H1 (cell line): ENCODE data around the gene DPP8. TPM values are rescaled to one million over a fixed set of nuclear protein-coding genes. Genes with fewer than 3 reads are reported as not detected.

Experiments used
- CTCF ChIA-PET: fragments of 300-600 bp; sonication (Branson Sonifier 250); formaldehyde crosslinking; loops from one replicate; lab custom pipeline; 2021; ENCODE audit not compliant: partially characterized antibody; lab: Charles Lee
- POLR2A ChIA-PET: fragments of 300-600 bp; sonication (Branson Sonifier 250); formaldehyde crosslinking; loops from one replicate; lab custom pipeline; 2021; ENCODE audit warnings: inconsistent platforms; ENCODE audit not compliant: partially characterized antibody; lab: Charles Lee
- DNase-seq, 2 experiments: peaks; one replicate each; pipeline versions ENCODE4 v3.0.0 to v3.0.0-alpha.2; 2010 to 2022; ENCODE audit warnings: low spot score in 2 of 2, low read depth in 1 of 2, mixed read lengths in 1 of 2
- FAIRE-seq: peaks from 2 replicates; lab custom pipeline; 2011; peaks lifted over from hg19 to GRCh38; lab: Jason Lieb, UNC
- H2AFZ ChIP-seq: 2 replicates; pipeline ENCODE4 v1.8.1; 2012; ENCODE audit warnings: low read length, inconsistent platforms
- H2AK5ac ChIP-seq: 2 replicates; pipeline ENCODE4 v1.6.1; 2013; ENCODE audit warnings: low read depth, low read length
- H2BK120ac ChIP-seq: replicated peaks from 2 replicates; pipeline ENCODE3; 2013; ENCODE audit warnings: low read depth, low read length, inconsistent platforms
- H2BK12ac ChIP-seq: 2 replicates; pipeline ENCODE4 v1.6.1; 2013; ENCODE audit warnings: low read depth, low read length
- H2BK15ac ChIP-seq: 2 replicates; pipeline ENCODE4 v1.6.1; 2013; ENCODE audit warnings: low read length
- H2BK20ac ChIP-seq: 2 replicates; pipeline ENCODE4 v1.6.1; 2013; ENCODE audit warnings: low read length
- H2BK5ac ChIP-seq: 2 replicates; pipeline ENCODE4 v1.6.1; 2013; ENCODE audit warnings: low read depth, low read length
- H3K14ac ChIP-seq: 2 replicates; pipeline ENCODE4 v1.6.1; 2013; ENCODE audit warnings: inconsistent platforms; ENCODE audit not compliant: insufficient read length
- H3K18ac ChIP-seq: 2 replicates; pipeline ENCODE4 v1.6.1; 2013; ENCODE audit warnings: low read length; ENCODE audit errors: extremely low read depth
- H3K23ac ChIP-seq: 2 replicates; pipeline ENCODE4 v1.6.1; 2013; ENCODE audit warnings: inconsistent platforms; ENCODE audit not compliant: insufficient read length
- H3K23me2 ChIP-seq: 2 replicates; pipeline ENCODE4 v1.6.1; 2013; ENCODE audit warnings: low read depth, low read length
- H3K27ac ChIP-seq: 2 replicates; pipeline ENCODE4 v1.6.1; 2011; ENCODE audit warnings: low read depth, low read length, inconsistent platforms
- H3K27me3 ChIP-seq, 4 experiments: replicated peaks in 1 of 4; 1 replicate in 1 of 4; 2 replicates in 3 of 4; pipeline versions ENCODE4 v1.6.1 to v1.8.1; 2011 to 2013; ENCODE audit warnings: low read length in 3 of 4, mild to moderate bottlenecking in 3 of 4, inconsistent platforms in 2 of 4, mixed read lengths in 2 of 4, moderate library complexity in 1 of 4; ENCODE audit not compliant: control insufficient read depth in 3 of 4, insufficient read depth in 3 of 4; ENCODE audit errors: extremely low read depth in 1 of 4
- H3K36me3 ChIP-seq, 4 experiments: 2 replicates each; pipeline versions ENCODE4 v1.6.1 to v1.8.1; 2011 to 2013; ENCODE audit warnings: mild to moderate bottlenecking in 4 of 4, low read length in 3 of 4, moderate library complexity in 2 of 4, control low read depth in 1 of 4, inconsistent platforms in 1 of 4; ENCODE audit not compliant: insufficient read depth in 4 of 4, control insufficient read depth in 2 of 4
- H3K4ac ChIP-seq: replicated peaks from 2 replicates; pipeline ENCODE3; 2013; ENCODE audit warnings: low read length, low read depth, mixed read lengths, inconsistent platforms; ENCODE audit not compliant: insufficient read length
- H3K4me1 ChIP-seq, 4 experiments: replicated peaks in 1 of 4; 1 replicate in 1 of 4; 2 replicates in 3 of 4; pipeline versions ENCODE4 v1.6.1 to v1.8.1; 2011 to 2013; ENCODE audit warnings: low read length in 3 of 4, inconsistent platforms in 2 of 4, mixed read lengths in 1 of 4; ENCODE audit not compliant: insufficient read depth in 4 of 4, control insufficient read depth in 3 of 4
- H3K4me2 ChIP-seq, 2 experiments: 2 replicates each; pipeline versions ENCODE4 v1.6.1 to v1.8.1; 2011 to 2013; ENCODE audit warnings: low read depth in 2 of 2, low read length in 2 of 2, control low read depth in 1 of 2, inconsistent platforms in 1 of 2, mild to moderate bottlenecking in 1 of 2; ENCODE audit not compliant: insufficient read depth in 1 of 2
- H3K4me3 ChIP-seq, 4 experiments: fragments of 200-600, 300-600 bp in 1 of 4; sonication (generic), shearing (Covaris generic), sonication (Bioruptor Twin) in 1 of 4; 2 replicates each; pipeline versions ENCODE4 v1.5.1 to v1.8.1; 2011 to 2016; ENCODE audit warnings: low read length in 4 of 4, low read depth in 3 of 4, control low read depth in 2 of 4, inconsistent platforms in 2 of 4, mild to moderate bottlenecking in 2 of 4, mixed read lengths in 1 of 4, moderate library complexity in 1 of 4; ENCODE audit not compliant: insufficient read depth in 2 of 4; ENCODE audit errors: extremely low read depth in 1 of 4
- H3K56ac ChIP-seq: replicated peaks from 2 replicates; pipeline ENCODE3; 2013; ENCODE audit warnings: low read depth, mild to moderate bottlenecking, mixed read lengths, low read length, inconsistent platforms; ENCODE audit not compliant: insufficient read length
- H3K79me1 ChIP-seq: 2 replicates; pipeline ENCODE4 v1.6.1; 2013; ENCODE audit warnings: low read depth, low read length, control low read depth
- H3K79me2 ChIP-seq, 2 experiments: 2 replicates each; pipeline versions ENCODE4 v1.6.1 to v1.8.1; 2012 to 2013; ENCODE audit warnings: low read length in 2 of 2, mild to moderate bottlenecking in 2 of 2, inconsistent platforms in 1 of 2; ENCODE audit not compliant: insufficient read depth in 2 of 2, control insufficient read depth in 1 of 2
- H3K9ac ChIP-seq, 4 experiments: replicated peaks in 1 of 4; 1 replicate in 1 of 4; 2 replicates in 3 of 4; pipeline versions ENCODE4 v1.6.1 to v1.8.1; 2011 to 2013; ENCODE audit warnings: low read depth in 3 of 4, low read length in 3 of 4, control low read depth in 2 of 4, mild to moderate bottlenecking in 2 of 4, moderate library complexity in 2 of 4, inconsistent platforms in 1 of 4; ENCODE audit errors: extremely low read depth in 1 of 4
- H3K9me3 ChIP-seq, 2 experiments: 2 replicates each; pipeline versions ENCODE4 v1.6.1 to v1.8.1; 2012 to 2013; ENCODE audit warnings: mild to moderate bottlenecking in 2 of 2, moderate library complexity in 2 of 2, control low read depth in 1 of 2, inconsistent platforms in 1 of 2, low read depth in 1 of 2, low read length in 1 of 2, mixed read lengths in 1 of 2; ENCODE audit not compliant: insufficient read depth in 2 of 2
- H4K20me1 ChIP-seq, 2 experiments: replicated peaks in 1 of 2; 2 replicates each; pipeline versions ENCODE3 to v1.8.1; 2011 to 2013; ENCODE audit warnings: inconsistent platforms in 2 of 2, low read length in 2 of 2, mild to moderate bottlenecking in 1 of 2; ENCODE audit not compliant: insufficient read depth in 2 of 2, control insufficient read depth in 1 of 2
- H4K5ac ChIP-seq: 2 replicates; pipeline ENCODE4 v1.6.1; 2013; ENCODE audit warnings: low read length, low read depth, mixed read lengths, inconsistent platforms; ENCODE audit not compliant: insufficient read length
- H4K8ac ChIP-seq: 2 replicates; pipeline ENCODE4 v1.8.0; 2013; ENCODE audit warnings: mild to moderate bottlenecking, moderate library complexity, low read length, inconsistent platforms; ENCODE audit not compliant: insufficient read depth; ENCODE audit errors: extremely low read depth
- H4K91ac ChIP-seq: replicated peaks from 2 replicates; pipeline ENCODE3; 2013; ENCODE audit warnings: low read length, mixed read lengths, inconsistent platforms; ENCODE audit not compliant: insufficient read length
- EGR1 ChIP-seq: IDR thresholded peaks from 2 replicates; pipeline ENCODE4 v1.6.1; 2011; ENCODE audit warnings: low read depth, low read length, borderline replicate concordance
- EP300 ChIP-seq, 2 experiments: IDR thresholded peaks; 1 replicate in 1 of 2; 2 replicates in 1 of 2; pipeline ENCODE4 v1.6.1; 2011 to 2012; ENCODE audit warnings: low read depth in 2 of 2, low read length in 2 of 2, mild to moderate bottlenecking in 2 of 2, borderline replicate concordance in 1 of 2, inconsistent platforms in 1 of 2, moderate library complexity in 1 of 2
- HDAC2 ChIP-seq, 2 experiments: fragments of 300-600 bp in 1 of 2; sonication (generic) in 1 of 2; IDR thresholded peaks; 2 replicates each; pipeline ENCODE4 v1.6.1; 2011 to 2012; ENCODE audit warnings: low read depth in 2 of 2, low read length in 2 of 2, mild to moderate bottlenecking in 2 of 2, moderate library complexity in 2 of 2, borderline replicate concordance in 1 of 2, inconsistent platforms in 1 of 2
- HDAC6 ChIP-seq: IDR thresholded peaks from one replicate; pipeline ENCODE4 v1.7.1; 2012; ENCODE audit warnings: low read depth, mild to moderate bottlenecking, inconsistent platforms, low read length, moderate library complexity
- NANOG ChIP-seq: IDR thresholded peaks from 2 replicates; pipeline ENCODE4 v1.6.1; 2011; ENCODE audit warnings: low read length, low read depth, mild to moderate bottlenecking, inconsistent platforms; ENCODE audit not compliant: insufficient read depth, poor library complexity, severe bottlenecking
- RBBP5 ChIP-seq: IDR thresholded peaks from 2 replicates; pipeline ENCODE4 v1.7.1; 2012; ENCODE audit warnings: low read depth, mild to moderate bottlenecking, inconsistent platforms, low read length, moderate library complexity, borderline replicate concordance
- RXRA ChIP-seq: IDR thresholded peaks from 2 replicates; pipeline ENCODE4 v1.6.1; 2011; ENCODE audit warnings: low read depth, mild to moderate bottlenecking, low read length, moderate library complexity; ENCODE audit not compliant: insufficient read depth
- YY1 ChIP-seq: IDR thresholded peaks from 2 replicates; pipeline ENCODE4 v1.6.1; 2011; ENCODE audit warnings: low read depth, mild to moderate bottlenecking, low read length
- WGBS, 2 experiments: shearing (Covaris generic) in 1 of 2; methylation state at CpG; one replicate each; pipeline versions ENCODE4 v1.1.6 to v1.1.7; 2013 to 2015; ENCODE audit warnings: low lambda C conversion rate in 2 of 2, mixed read lengths in 2 of 2, inconsistent platforms in 1 of 2, low coverage in 1 of 2, missing lambda C conversion rate in 1 of 2; ENCODE audit not compliant: insufficient replicate concordance in 2 of 2, insufficient coverage in 1 of 2, insufficient read length in 1 of 2; ENCODE audit errors: extremely low coverage in 1 of 2, missing lambda C conversion rate in 1 of 2; 5-methylcytosine and 5-hydroxymethylcytosine counted together
- polyA plus RNA-seq, 7 experiments: library from polyadenylated mRNA; depleted of rRNA in 3 of 7; stranded (reverse) in 5 of 7; unstranded in 2 of 7; fragments of >200 nt in 5 of 7; fragments of 200-250 nt in 2 of 7; gene quantifications; 1 replicate in 5 of 7; 2 replicates in 1 of 7; 4 replicates in 1 of 7; pipeline versions ENCODE4 v1.2.1 to v1.2.3, GENCODE V29; 2011 to 2013; ENCODE audit warnings: missing spikeins in 2 of 7, mixed read lengths in 2 of 7
- total RNA-seq: library from RNA; stranded (reverse); fragmentation: NEBNext Ultra II Directional; extraction: Animal tissue kit (Norgen Biotek cat#: 25700); gene quantifications from 2 replicates; pipeline ENCODE4 v1.2.1, GENCODE V29; 2021
- TF ChIP-seq, protein P1 (sequence below): IDR thresholded peaks from 2 replicates; pipeline ENCODE4 v1.6.1; 2012; ENCODE audit warnings: low read length, inconsistent platforms
- TF ChIP-seq, protein P2 (sequence below): IDR thresholded peaks from 2 replicates; pipeline ENCODE4 v1.6.1; 2012; ENCODE audit warnings: inconsistent platforms

Gene DPP8
- total and polyA plus RNA-seq, 2 of the 8 experiments (the other 6 are each of a cell fraction or from before 2014, with no cell fraction given): 9.9 to 26.0 TPM

DNA sequence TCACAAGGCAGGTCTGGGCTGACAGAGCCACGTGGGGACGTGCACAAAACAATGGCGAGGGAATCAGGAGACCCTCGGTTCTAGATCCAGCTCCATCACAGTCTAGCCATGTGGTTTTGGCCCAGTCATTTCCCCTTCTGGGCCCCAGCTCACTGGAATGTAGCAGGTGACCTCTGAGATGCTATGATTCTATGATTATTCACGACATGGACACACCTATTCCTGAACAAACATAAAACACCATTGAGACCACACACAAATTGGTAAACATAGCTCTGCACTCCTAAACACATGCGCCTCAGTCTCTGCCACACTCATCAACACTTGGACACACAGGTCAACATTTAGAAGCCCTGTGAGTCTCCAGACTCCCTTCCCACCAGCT is 103.7 kb downstream of the DPP8 start:
- H4K8ac ChIP-seq: no peak overlapping the region
- H3K23me2 ChIP-seq: 0 out of 2 replicates have a peak, but pooled peaks cover 2% of the 10 kb centered on the region
- no peak overlapping the region for H3K23ac ChIP-seq
- peaks cover 0 to 24% of the 10 kb centered on the region in 2 experiments; a peak in 2 of 4 replicates for H3K79me2 ChIP-seq
- H2BK5ac ChIP-seq: peak overlapping the region; percentile 67; the same call in 1 of the 2 replicates
- peak overlapping the region; percentile 64 for H3K18ac ChIP-seq
- POLR2A ChIA-PET: interaction anchor here (0.5 to 12.2 kb wide), 4 partner anchors 10 to 1043 kb away, joined by 3 to 229 read pairs (median 48); partner anchors contain the start of gene RNU5B-1
- peaks cover 40 to 59% (median 47%) of the 10 kb centered on the region in 4 experiments for H3K4me1 ChIP-seq
- H3K27ac ChIP-seq: no peak overlapping the region
- peak overlapping the region; percentile 90 for H2AK5ac ChIP-seq
- H3K27me3 ChIP-seq: no peaks in the 10 kb centered on the region
- H4K5ac ChIP-seq: no peak overlapping the region
- 94% methylated on average over 6 of the region's 6 CpGs; no CpG with 5 or more reads in 1 of the 2 experiments for WGBS, 2 experiments
- H3K4ac ChIP-seq: no peak overlapping the region
- H3K56ac ChIP-seq: no peak overlapping the region
- no peak overlapping the region; a peak in 1 of 4 replicates for H3K4me2 ChIP-seq
- H4K20me1 ChIP-seq: no peaks in the 10 kb centered on the region
- DNase-seq (no peak), FAIRE-seq (no peak)
- H3K4me3 ChIP-seq: no peak overlapping the region
- no peak overlapping the region for H3K14ac ChIP-seq
- no peak overlapping the region for H3K9ac ChIP-seq
- peak overlapping the region; percentile 28 for H4K91ac ChIP-seq
- H2BK12ac ChIP-seq: peak overlapping the region; percentile 94; the same call in 1 of the 2 replicates
- no peaks in the 10 kb centered on the region for H3K36me3 ChIP-seq
- H2BK15ac ChIP-seq: peak overlapping the region; percentile 76
- H2BK20ac ChIP-seq: peak overlapping the region; percentile 92
- CTCF ChIA-PET: interaction anchor here (1.1 to 14.6 kb wide), 10 partner anchors 8 to 93 kb away, joined by 3 to 180 read pairs (median 4); no protein-coding TSS in a partner anchor
- H3K9me3 ChIP-seq: no peaks in the 10 kb centered on the region
- H2BK120ac ChIP-seq: peak overlapping the region; percentile 7
- H3K79me1 ChIP-seq: peaks cover 3% of the 10 kb centered on the region; the same call in 1 of the 2 replicates
- no peak overlapping the region for H2AFZ ChIP-seq
- TF ChIP-seq EP300 (IDR thresholded peaks at IDR 0.05; ENCODE audit: borderline replicate concordance in 1 of 2, low read depth in 2 of 2, low read length in 2 of 2) (no peak), YY1 (no peak), EGR1 (no peak), RXRA (no peak), HDAC2 (IDR thresholded peaks at IDR 0.05; ENCODE audit: borderline replicate concordance in 1 of 2, low read depth in 2 of 2, low read length in 2 of 2) (no peak), RBBP5 (no peak), HDAC6 (no peak), NANOG (no peak)
- TF ChIP-seq, protein P1, sequence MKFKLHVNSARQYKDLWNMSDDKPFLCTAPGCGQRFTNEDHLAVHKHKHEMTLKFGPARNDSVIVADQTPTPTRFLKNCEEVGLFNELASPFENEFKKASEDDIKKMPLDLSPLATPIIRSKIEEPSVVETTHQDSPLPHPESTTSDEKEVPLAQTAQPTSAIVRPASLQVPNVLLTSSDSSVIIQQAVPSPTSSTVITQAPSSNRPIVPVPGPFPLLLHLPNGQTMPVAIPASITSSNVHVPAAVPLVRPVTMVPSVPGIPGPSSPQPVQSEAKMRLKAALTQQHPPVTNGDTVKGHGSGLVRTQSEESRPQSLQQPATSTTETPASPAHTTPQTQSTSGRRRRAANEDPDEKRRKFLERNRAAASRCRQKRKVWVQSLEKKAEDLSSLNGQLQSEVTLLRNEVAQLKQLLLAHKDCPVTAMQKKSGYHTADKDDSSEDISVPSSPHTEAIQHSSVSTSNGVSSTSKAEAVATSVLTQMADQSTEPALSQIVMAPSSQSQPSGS: no peak
- TF ChIP-seq, protein P2, sequence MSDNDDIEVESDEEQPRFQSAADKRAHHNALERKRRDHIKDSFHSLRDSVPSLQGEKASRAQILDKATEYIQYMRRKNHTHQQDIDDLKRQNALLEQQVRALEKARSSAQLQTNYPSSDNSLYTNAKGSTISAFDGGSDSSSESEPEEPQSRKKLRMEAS: no peak
